GM12872 (cell line): Measurements from ENCODE around the gene PDE4B.

Source experiments
- CTCF ChIP-seq: IDR thresholded peaks from 3 replicates; pipeline ENCODE4 v1.5.1; 2011; ENCODE audit warnings: low read depth, mild to moderate bottlenecking, low read length, moderate library complexity; ENCODE audit not compliant: insufficient read depth

The PDE4B gene

GRCh38 chr1:66311092-66311491 is 518.4 kb downstream of the PDE4B start:
- no peak for TF ChIP-seq CTCF

GRCh38 chr1:66311628-66312027 is 518.9 kb downstream of the PDE4B start:
- TF ChIP-seq CTCF: no peak

GRCh38 chr1:66312271-66312990 is 519.7 kb downstream of the PDE4B start:
- TF ChIP-seq CTCF: no peak

DNA sequence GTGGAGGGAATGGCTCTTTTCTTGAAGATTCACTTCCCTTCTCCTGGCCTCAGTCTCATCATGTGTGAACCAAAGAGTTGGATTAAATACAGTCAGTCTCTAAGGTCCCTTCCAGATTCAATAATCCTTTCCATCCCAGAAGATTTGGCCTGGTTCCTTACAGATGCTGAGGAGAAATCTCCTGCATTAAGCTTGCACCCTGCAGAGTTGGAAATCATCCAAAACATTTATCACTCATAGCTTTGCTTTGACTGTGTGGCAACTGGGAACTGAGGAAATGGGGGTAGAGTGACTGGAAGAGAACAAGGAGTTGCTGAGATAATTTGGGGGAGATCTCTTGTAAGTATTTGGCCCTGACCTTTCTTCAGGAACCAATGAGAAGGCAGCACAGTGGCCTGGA is 520.7 kb downstream of the PDE4B start:
- TF ChIP-seq CTCF: no peak

DNA sequence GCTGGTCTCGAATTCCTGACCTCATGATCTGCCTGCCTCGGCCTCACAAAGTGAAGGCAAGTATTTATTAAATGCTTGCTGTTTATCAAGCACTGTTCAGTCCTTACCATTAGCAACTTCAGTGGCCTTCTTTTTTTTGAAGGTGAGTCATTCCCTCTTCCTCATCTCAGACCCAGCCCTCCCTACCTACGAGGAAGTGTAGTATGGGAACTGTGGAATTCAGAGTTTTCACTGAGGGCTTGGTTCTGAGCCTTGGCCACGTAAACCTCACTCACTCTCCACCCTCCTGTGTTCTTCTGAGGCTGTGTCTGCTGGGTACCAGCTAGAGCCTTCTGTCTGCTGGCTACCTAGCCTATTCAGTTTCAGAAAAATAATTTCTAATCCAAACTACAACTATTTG is 523.0 kb downstream of the PDE4B start:
- no peak for TF ChIP-seq CTCF

DNA sequence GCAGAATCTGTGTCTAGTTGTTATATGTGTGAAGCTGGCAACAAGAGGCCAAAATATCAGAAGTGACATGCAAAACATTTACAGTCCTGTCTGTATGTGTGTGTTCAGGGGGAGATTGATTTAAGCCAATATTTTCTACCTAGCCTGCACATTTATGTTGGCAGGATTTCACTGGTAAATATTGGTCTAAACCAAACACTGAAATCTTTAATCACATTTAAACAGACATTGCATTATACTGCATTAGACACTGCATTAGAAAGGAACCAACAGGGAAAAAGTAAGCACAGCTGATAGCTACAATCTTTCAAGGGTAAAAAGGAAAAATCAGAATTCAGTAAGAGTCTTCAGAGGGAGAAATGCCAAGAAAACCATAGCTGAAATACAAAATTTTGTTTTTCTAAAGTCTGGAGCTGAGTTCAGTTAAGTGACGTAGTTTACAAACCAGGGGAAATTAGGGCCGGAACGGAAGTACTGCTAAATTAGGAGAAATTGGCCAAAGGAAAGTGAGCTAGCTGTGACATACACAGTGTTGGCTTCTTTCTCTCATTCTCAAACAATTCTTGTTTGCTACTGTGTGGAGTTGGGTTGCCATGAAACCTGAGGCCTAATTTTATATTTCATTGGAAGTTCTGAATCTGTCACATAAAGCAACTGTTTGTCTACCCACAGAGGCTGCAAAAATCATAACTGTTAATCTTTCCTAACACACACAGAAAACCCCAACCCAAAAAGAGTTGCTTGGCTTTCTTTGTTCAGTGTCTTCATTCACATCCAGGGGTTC is 524.0 kb downstream of the PDE4B start:
- TF ChIP-seq CTCF: no peak

GRCh38 chr1:66317248-66317515 is 524.5 kb downstream of the PDE4B start:
- no peak for TF ChIP-seq CTCF
